ENCODE results near the gene SELENOK. TPM values are rescaled to one million over a fixed set of nuclear protein-coding genes. Genes with fewer than 3 reads are reported as not detected.

Gene SELENOK
- total RNA-seq, result 87.9 TPM

DNA sequence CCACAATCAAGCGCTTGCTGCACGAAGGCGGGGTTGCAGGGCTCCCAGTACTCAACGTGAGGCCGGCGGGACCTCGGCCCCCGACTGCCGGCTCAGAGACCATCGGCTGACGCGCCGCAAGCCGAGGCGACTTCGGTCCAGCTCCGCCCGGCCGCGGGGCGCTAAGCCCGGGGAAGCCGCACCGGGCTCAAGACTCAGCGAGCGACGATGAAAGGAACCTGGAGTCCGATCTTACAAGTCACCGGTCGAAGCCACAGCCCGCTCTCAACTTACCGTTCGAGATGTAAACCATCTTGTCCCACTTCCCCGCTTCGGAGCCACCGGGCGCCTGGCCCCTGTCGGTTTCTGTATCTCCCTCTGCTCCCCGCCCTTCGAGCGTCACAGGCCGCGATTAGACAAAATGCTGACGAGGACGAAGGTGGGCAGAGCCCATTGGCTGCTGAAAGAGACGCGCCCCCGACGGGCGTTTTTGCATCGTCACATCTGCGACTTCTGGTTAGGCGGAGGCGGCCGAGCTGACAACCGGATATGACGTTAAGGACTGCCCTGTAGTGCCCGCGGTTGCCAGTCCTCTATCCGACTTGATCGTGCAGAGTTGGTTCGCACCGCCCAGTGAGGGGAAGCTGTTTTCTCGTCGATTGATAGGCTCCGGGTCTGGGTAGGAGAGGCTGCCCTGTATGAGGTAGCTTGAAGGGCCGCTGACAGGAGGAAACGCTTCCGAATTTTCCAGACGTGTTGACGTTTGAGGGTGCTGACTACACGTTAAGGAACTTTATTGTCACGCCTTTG, at the start of gene SELENOK:
SELENOK (minus strand) TSS at position 363 of the 789 bp plus-strand sequence.

DNA sequence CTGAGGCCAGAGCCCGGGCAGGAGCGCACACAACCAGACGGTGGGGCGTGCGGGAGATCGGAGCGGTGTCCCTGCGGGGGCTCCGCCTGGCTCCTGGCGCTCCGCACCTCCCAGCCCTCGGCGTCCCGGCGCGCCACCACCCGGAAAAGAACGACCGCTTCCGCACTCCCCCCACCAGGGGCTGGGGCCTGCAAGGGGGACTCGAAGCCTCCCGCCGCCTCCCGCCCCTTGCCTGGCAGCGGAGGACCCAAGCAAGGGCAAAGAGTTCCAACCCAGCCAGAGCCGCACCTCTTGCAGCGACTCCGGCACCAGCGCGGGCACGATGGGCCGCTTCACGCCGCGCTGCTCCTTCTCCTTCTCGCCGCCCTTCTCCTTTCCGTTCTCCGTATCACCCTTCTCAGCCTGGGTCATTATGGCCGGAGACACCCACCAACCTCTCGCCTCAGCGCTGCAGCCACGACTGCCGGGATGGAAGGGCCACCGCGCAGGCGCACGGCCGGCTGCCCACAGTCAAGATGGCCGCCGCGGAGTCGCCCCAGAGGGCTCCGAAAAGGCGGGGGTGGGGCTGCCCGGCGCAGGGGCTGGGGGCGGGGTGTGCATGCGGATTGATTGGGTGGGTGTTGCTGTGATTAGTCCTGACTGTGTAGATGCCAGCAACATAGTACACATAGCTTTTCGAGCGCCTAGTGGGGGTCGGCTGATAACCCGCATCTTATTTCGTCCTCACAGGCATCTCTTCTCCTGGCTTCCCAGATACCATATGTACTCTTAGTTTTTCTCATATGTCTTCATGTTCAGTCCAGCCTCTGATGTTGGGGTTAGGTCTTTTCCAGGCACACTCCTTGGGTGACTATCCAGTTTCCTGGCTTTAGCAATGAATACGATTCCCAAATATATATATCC, 9.7 kb downstream of the SELENOK start, which contains the start of gene ACTR8:
ACTR8 (minus strand) TSS at position 462 of the 903 bp plus-strand sequence; CDS start at position 411, 51 bp downstream.

DNA sequence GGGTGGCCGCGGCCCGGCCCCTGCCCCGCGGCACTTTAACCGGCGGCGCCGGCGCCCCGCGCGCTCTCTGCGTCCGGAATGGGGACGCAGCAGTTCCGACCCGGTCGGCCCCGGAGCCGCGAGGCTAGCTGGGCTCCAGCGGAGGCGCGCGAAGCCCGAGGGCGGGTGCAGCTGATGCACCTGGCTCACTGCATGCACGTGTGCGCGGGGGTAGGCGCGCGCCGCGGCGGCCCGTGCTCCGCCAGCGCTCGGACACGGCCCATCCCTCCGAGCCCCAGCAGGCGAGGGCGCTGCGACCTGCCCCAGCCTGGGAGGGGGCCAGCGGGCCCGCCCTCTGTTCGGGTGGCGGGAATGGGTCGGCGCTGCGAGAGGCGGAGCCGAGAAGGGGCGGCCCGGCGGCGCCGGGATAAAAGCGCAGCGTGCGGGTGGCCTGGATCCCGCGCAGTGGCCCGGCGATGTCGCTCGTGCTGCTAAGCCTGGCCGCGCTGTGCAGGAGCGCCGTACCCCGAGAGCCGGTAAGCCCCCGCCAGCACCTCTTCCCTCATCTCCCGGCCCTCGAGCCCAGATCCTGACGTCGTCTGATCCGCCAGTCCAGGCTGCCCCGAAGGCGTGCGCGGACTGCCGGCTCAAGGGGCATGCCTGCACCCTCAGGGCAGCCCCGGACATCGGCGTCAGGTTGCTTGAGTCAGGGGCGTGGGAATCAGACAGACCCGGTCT, 45.4 kb downstream of the SELENOK start, which contains the start of the genes CHDH and IL17RB:
CHDH (minus strand) TSS at position 286 of the 717 bp plus-strand sequence. CDS start 22,411 bp downstream, outside the sequence.
IL17RB (plus strand) TSS at position 435 of the 717 bp plus-strand sequence; CDS start at position 456, 21 bp downstream.

Other genes starting within 250 kb of the SELENOK start
- 3.9 TPM for gene CHDH, start 45.4 kb downstream of the SELENOK start, total RNA-seq
- 9.0 TPM for gene IL17RB, start 45.3 kb downstream of the SELENOK start, total RNA-seq
- 53.3 TPM for gene ACTR8, start 9.7 kb downstream of the SELENOK start, total RNA-seq
- 69.7 TPM for gene CACNA2D3, start 230.7 kb upstream of the SELENOK start, total RNA-seq